ENCODE data around the gene METTL14.
"Not testable (repeated sequence)": the region's sequence is repeated elsewhere in the genome, so short reads cannot be mapped to it uniquely, and the experiment has no call there.

Gene METTL14

GRCh38 chr4:118684873-118685811, at the start of gene METTL14:
METTL14 (plus strand) TSS chr4:118685392; CDS start chr4:118685535, 143 bp downstream.
- peak; percentile 52 to 79 (median 57) for DNase-seq (ENCODE audit: low read depth in 3 of 3, low spot score in 1 of 3)

GRCh38 chr4:118636126-118636525, 49.1 kb upstream of the METTL14 start:
- not testable (repeated sequence) for DNase-seq (ENCODE audit: low read depth in 3 of 3, low spot score in 1 of 3)

GRCh38 chr4:118664665-118665064, 20.5 kb upstream of the METTL14 start:
- DNase-seq (ENCODE audit: low read depth in 3 of 3, low spot score in 1 of 3), result not testable (repeated sequence)

GRCh38 chr4:118669220-118669619, 16.0 kb upstream of the METTL14 start:
- peak in 1 of 3 donors; percentile 3 for DNase-seq (ENCODE audit: low read depth in 3 of 3, low spot score in 1 of 3)

GRCh38 chr4:118670968-118671367, 14.2 kb upstream of the METTL14 start:
- DNase-seq (ENCODE audit: low read depth in 3 of 3, low spot score in 1 of 3), result not testable (repeated sequence)

GRCh38 chr4:118676128-118676527, 9.1 kb upstream of the METTL14 start:
- no peak for DNase-seq (ENCODE audit: low read depth in 3 of 3, low spot score in 1 of 3)

GRCh38 chr4:118680808-118681207, 4.4 kb upstream of the METTL14 start:
- DNase-seq (ENCODE audit: low read depth in 3 of 3, low spot score in 1 of 3), result no peak

- DNase-seq (ENCODE audit: low read depth in 3 of 3, low spot score in 1 of 3), result no peak
Observed at GRCh38 chr4:118682928-118683327, 2.3 kb upstream of the METTL14 start.

GRCh38 chr4:118683513-118683912, 1.7 kb upstream of the METTL14 start:
- no peak for DNase-seq (ENCODE audit: low read depth in 3 of 3, low spot score in 1 of 3)

GRCh38 chr4:118703118-118703517, 17.9 kb downstream of the METTL14 start:
- no peak for DNase-seq (ENCODE audit: low read depth in 3 of 3, low spot score in 1 of 3)

GRCh38 chr4:118711052-118711451, 25.9 kb downstream of the METTL14 start:
- DNase-seq (ENCODE audit: low read depth in 3 of 3, low spot score in 1 of 3), result no peak

- DNase-seq (ENCODE audit: low read depth in 3 of 3, low spot score in 1 of 3), result no peak
Observed at GRCh38 chr4:118712872-118713271, 27.7 kb downstream of the METTL14 start.

- DNase-seq (ENCODE audit: low read depth in 3 of 3, low spot score in 1 of 3), result no peak
Observed at GRCh38 chr4:118714682-118715081, 29.5 kb downstream of the METTL14 start.

GRCh38 chr4:118716304-118716703, 31.1 kb downstream of the METTL14 start:
- DNase-seq (ENCODE audit: low read depth in 3 of 3, low spot score in 1 of 3), result no peak

GRCh38 chr4:118718511-118719170, 33.4 kb downstream of the METTL14 start:
- DNase-seq (ENCODE audit: low read depth in 3 of 3, low spot score in 1 of 3), result no peak

- no peak for DNase-seq (ENCODE audit: low read depth in 3 of 3, low spot score in 1 of 3)
Observed at GRCh38 chr4:118721752-118722151, 36.6 kb downstream of the METTL14 start.

- no peak for DNase-seq (ENCODE audit: low read depth in 3 of 3, low spot score in 1 of 3)
Observed at GRCh38 chr4:118723369-118723768, 38.2 kb downstream of the METTL14 start.

GRCh38 chr4:118727360-118727759, 42.2 kb downstream of the METTL14 start:
- DNase-seq (ENCODE audit: low read depth in 3 of 3, low spot score in 1 of 3), result no peak

- DNase-seq (ENCODE audit: low read depth in 3 of 3, low spot score in 1 of 3), result no peak
Observed at GRCh38 chr4:118729287-118730286, 44.4 kb downstream of the METTL14 start.

GRCh38 chr4:118730683-118731082, 45.5 kb downstream of the METTL14 start:
- no peak for DNase-seq (ENCODE audit: low read depth in 3 of 3, low spot score in 1 of 3)

Measured in stimulated activated CD4-positive, alpha-beta T cell treated with anti-CD3 and anti-CD28 coated beads, TNF-alpha, amount 100 ng/mL, for 1 hour (primary cell).